GM18502 (cell line): ENCODE data around the gene ZNF783.

Experiments
- ATAC-seq: cut with Tn5 transposase; IDR thresholded peaks from one replicate; pipeline ENCODE4 v1.9.1; 2021; ENCODE audit warnings: mild to moderate bottlenecking; ENCODE audit not compliant: unreplicated experiment, poor library complexity

The ZNF783 gene

DNA sequence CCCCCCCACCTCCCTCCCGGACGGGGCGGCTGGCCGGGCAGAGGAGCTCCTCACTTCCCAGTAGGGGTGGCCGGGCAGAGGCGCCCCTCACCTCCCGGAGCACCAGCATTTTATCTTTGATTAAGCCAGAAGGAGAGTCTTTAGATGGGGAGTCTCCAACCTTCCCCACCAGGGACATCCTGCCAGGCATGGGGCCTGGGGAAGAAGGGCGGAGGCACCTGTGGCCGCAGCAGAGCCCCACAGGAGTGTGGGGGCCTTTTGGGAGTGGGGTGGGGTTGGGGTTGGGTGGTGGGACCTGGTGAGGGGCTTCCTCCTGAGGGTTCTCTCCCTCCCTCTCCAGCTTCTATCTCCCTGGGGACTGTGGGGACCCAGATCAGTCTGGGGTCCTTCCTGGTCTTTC lies 18.2 kb downstream of the ZNF783 start:
- no peak for ATAC-seq

DNA sequence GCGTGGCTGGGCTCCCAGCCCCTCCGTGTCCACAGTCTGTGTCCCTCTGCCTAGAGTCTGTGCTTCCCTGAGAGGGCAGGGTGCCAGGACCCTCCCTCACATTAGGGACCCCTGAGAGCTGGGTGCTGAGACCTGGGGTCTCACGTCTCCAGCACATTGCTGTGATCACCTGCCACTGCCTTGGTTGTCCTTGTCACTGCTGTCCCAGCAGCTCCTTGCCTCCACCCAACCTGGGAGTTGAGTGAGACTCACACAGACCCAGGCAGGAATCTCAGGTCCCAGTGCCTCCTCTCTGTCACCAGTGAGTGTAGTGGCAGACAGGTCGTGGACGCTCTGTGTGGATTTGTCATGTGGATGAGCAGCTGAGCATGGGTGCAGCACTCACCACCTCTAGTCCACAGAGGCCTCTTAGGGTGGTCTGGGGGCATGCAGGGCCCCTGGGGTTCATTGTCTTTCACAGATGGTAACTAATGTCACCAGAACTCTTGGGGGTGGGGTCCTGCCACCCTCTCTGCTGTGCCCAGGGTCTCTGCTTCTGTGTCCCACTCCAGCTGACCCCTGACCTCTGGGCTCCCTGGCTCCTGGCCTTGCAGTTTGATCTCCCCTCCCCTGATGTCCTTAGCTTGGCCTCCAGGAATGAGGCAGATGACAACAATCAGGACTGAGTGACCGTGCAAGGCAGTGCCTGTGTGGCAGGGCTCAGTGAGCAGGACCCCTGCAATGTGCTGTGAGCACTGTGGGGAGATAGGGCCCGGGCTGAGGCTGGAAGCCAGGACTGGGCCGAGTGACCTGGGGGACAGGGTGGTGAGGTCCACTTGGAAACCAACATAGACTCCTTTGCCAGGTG lies 18.9 kb downstream of the ZNF783 start:
- ATAC-seq = no peak

DNA sequence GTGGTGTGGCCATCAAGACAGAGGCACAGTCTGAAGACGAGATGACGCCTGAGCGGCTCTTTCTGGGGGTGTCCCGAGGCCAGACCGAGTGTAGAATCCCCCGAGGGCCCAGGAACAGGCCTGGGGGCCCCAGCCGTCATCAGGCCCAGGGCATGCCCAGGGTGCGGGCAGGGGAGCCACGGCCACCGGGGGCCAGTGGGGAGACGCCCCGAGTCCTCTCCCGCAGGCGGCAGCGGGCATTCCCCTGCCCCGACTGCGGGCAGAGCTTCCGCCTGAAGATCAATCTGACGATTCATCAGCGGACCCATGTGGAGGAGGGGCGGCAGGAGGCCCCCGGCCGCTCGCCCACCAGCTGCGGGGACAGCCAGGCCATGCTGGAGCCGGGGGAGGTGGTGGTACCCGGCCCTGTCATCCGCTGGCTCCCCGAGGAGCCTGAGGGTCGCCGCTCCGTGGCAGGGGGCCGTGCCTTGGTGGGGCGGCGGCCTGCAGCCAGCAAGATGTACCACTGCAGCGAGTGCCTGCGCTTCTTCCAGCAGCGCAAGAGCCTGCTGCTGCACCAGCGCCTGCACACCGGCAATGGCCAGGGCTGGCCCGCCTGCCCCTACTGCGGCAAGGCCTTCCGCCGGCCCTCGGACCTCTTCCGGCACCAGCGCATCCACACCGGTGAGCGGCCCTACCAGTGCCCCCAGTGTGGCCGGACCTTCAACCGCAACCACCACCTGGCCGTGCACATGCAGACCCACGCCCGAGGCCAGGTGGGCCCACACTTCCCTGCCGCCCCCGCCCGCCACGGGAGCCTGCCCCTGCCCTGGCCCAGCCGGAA lies 19.7 kb downstream of the ZNF783 start:
- ATAC-seq = no peak

DNA sequence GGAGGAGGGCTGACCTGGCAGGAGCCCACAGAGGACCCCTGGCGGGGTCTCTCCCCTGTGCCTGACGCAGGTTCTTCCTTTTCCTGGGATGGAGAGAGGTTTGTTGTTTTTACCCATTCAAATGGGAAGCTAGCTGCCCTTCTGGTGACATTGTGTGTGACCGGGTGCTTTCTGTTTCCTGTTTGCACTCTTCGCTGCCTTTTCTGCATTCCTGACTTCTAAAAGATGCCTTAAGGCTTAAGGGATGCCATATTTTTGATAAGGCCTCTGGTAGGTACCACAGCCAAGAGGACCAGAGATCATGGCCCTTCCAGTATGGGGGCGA lies 20.3 kb downstream of the ZNF783 start:
- ATAC-seq = no peak

DNA sequence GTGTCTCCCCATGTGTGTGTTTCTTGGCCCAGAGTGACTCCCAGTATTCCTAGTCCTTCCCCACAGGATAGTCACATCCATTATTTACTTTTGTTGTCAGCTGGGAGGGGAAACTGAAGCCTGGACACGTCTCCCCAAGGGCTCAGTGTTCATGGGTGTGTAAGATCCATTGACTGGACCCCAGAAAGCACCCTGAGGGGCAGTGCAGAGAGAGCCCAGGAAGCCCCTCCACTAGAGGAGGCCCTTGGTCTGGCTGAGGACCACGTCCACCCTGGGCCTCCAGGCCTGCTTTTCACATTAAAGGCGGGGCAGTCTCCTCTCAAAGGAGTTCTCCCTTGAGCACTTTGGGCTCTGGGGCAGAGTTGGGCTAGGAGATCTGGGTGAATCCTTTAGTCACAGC lies 21.3 kb downstream of the ZNF783 start:
- no peak for ATAC-seq

DNA sequence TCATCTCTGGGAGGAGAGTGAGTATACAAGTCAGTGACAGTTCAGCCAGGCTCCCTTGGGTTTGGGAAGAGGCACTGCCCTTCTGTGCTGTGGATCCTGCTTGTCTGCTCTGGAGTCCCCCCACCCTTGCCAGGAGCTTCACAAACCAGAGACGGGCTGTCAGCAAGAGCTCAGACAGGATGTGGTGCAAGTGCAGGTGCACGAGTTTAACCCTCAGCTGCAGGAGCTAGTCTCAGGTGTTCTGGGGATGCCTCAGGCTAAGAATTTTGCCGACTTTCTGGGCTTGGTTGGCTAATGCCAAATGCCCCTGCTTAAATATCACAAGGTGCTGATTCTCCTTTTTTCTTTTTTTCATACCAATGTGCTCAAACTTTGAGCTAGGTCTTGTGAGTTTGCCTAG lies 22.3 kb downstream of the ZNF783 start:
- ATAC-seq = no peak

DNA sequence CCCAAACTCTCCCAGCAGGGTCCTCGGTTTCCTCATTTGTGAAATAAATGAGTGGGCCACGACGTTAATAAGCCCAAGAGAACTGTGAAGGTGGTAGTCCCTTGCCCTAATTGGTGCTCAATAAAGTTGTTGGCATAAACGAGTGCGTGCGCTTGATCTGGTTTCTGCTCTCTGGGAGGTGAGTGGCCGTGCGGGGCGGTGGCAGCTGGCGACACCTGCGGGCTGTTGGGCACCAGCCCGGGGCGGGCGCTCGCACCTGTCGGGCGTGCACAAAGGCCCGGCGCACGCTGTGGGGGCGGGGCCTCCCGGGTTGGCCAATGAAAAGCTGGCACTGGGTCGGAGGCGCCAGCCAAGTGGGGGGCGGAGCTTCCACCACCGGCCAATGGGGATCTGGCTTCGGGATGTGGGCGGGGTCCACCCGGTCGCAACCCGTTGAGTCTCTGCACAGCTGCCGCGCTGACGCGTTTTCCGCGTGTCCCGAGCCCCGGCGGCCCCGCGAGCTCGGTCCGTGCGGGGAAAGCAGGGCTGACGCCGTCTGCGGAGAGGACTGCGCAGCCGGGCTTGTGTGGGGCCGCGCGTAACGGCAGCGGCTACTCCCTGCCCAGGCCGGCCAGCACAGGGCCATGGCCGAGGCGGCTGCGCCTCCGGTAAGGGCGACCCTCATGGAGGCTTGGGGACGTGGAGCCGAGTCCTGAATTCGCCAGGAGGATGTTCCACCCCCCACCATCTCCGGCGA lies 23.0 kb downstream of the ZNF783 start:
- peak; percentile 98 for ATAC-seq

DNA sequence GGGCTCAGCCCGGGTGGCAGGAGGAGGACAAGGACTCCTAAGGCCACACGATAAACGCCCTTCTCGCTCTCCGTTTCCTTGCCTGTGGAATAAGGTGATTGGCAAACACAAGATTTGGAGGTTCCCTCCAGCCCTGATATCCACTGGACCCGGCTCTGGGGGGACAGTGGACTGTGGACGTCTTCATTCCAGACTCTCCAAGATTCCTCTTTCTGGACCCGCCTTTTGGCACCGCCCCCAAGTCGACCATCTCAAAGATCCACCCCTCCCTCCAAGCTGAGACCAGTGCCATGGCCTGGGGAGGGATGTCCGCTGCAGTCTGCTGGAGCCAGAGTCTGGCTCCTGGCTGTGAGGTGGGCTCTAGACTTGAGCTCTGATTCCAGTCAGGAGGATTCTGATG lies 23.6 kb downstream of the ZNF783 start:
- no peak for ATAC-seq

DNA sequence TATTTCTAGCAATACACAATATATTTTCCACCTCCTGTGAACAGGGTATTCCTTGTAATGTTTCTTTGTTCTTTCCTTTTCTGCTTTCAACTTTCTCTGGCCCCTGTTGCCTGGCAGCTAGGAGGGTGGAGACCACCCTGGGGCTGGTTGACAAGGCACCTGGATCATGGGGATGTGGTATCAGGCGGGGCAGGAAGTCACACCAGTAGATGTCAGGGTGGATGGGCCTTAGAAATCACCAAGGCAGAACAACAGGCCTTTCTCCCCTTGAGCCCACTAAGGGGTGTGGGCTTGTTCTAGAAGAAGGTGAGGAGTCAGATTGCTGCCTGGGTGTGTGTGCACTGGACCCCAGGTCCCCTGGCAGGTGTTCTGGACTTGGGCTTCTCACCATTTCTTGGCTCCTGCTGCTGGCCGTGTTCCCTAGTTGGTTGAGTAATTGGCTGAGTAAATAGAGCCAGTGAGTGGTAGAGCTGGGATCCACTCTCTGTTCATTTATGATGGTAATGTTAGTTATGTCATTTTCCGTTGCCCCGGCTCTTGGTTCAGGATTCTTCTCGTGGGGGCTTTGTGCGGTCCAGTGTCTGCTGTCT lies 24.9 kb downstream of the ZNF783 start:
- ATAC-seq = no peak

DNA sequence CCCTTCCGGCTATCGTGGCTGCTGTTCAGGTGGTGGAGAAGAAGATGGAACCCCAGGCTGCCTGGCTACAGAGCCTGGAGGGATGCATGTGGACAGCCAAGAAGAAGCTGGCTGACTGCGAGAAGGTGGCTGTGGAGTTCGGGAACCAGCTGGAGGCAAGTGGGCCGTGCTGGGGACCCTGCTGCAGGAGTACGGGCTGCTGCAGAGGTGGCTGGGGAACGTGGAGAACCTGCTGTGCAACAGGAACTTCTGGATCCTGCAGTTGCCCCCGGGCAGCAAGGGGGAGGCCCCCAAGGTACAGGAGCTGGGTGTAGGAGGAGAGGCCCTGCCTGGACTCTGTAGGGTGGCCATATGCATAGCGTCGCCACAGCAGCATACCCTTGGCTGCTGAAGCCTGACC lies 25.6 kb downstream of the ZNF783 start:
- ATAC-seq = no peak

DNA sequence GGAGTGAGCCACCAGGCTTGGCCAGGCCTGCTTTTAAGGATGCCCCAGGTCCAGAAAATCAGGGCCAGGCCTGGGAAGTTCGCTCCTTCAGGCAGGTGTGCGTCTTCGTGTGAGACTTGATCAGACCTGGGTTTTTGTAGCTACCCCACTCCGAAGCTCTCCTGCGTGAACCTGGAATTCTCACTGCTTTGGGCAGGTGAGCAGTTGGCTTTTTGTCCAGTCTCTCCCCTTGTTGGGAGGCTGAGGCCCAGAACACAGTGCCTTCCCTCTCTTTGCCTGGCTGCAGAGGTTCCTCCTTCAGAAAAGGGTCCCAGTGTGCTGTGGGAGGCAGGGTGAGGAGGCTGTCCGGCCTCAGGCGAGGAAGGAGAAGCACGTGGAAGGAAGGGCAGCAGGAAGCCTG lies 27.3 kb downstream of the ZNF783 start:
- ATAC-seq = no peak

DNA sequence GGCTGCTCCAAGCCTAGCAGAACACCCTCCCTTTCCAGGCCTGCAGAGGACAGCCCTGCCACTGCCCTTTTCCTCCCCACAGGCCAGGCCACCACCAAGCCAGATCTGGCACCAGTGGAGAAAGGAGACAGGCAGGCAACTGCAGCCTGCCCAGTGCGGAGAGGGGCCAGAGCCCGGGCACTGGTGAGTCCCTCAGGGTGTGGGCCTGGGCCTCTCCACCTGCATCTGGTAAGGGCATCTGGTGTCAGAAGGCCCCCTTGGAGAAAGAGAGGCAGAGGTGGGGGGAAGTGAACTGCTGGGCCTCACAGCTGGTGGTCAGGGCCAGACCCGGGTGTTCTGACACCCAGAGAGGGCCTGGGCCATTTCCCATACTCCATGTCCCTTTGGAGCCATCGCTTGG lies 27.9 kb downstream of the ZNF783 start:
- ATAC-seq = no peak

DNA sequence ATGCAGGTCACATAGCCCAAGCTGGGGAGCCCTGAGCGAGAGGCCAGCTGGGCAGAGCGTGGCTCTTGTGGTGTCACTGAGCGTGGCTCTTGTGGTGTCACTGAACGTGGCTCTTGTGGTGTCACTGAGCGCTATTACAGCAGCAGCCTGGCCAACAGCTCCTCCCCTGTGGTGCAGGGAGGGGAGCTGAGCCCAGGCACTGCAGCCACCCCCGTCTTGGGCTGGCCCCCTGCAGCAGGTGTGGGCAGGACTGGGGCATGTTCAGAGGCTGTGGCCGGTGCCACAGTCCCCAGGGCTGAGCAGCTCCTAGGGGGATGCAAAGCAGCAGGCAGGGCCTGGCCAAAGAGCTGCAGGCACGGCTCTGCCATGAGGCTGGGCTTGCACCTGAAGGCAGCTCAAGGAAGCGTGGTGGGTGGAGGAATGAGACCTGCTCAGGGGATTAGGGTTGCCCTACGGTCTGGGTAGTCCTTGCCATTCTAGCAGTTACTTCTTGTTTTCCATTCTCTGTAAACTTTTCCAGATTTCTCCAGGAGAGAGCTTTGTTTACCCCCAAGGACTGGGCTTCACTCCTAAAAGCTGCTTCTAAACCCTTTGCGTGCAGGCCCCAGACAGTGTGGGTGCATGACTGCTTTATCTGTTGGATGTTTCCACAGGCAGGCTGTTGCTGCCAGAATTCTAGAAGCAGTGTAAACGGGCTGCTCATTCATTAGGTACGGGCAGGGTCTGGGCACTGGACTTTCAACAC lies 29.2 kb downstream of the ZNF783 start:
- ATAC-seq = no peak

DNA sequence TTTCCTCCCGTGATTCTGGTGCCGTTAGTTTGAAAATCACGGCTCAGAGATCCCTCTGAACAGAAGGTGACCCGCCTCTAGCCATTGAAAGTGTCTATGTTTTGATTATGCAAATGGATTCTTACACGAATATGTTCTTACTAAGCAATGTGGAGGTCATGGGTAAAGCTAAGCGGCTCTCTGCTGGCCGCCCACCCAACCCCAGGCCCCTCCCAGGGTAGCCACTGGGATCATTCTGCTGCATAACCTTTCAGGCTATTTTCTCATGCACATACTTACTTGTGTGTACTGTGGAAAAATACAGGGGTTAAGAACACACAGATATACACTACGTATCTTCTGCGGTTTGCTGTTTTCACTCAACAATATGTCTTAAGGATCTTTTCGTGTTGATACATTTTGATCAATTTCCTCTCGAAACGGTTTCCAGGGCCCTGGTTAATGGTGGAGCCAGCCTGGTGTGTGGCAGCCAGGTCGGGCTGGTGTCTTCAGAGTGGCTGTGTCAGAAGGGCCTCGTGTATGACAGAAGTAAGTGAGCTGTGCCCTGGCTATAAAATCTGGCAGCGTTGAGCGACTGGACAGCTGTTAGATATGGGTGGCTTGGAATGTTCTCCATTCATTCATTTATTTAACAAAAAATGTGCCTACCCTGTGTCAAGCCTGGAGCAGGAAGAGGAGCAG lies 29.9 kb downstream of the ZNF783 start:
- ATAC-seq = no peak

DNA sequence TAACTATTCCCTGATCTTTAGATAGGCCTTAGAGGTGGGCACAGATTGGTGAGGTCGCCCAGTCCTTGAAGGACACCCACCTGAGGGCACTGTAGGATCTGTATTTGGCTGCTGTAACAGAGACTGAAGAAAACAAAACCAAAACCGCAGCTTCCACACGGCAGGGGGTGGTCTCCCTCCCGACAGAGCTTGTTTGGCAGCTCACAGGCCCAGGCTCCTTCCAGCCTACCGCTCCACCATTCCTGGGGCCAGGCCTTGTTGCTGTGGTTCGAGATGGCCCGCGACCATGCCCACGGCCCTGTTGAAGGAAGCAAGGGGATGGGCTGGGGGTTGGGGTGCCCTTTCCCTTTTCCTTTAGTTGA lies 30.4 kb downstream of the ZNF783 start:
- ATAC-seq = no peak

DNA sequence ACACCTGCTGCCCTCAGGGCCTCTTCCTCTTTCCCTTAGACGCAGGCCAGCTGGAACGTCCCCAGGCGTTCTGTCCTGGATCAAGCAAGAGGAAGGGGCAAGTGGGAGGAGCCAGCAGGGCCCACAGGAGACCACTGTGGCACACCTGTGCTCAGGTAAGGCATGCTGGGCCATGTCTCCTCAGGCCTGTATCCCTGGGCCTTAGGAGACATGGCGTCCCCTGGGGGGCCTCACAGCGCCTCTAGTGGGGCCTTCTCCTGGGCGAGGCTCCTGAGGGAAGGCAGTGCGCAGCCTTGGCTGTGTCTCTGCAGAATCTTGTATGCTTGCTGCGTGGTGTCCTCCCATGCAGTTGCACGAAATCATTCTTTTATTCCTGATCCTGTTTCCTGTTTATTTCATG lies 31.3 kb downstream of the ZNF783 start:
- ATAC-seq = no peak

DNA sequence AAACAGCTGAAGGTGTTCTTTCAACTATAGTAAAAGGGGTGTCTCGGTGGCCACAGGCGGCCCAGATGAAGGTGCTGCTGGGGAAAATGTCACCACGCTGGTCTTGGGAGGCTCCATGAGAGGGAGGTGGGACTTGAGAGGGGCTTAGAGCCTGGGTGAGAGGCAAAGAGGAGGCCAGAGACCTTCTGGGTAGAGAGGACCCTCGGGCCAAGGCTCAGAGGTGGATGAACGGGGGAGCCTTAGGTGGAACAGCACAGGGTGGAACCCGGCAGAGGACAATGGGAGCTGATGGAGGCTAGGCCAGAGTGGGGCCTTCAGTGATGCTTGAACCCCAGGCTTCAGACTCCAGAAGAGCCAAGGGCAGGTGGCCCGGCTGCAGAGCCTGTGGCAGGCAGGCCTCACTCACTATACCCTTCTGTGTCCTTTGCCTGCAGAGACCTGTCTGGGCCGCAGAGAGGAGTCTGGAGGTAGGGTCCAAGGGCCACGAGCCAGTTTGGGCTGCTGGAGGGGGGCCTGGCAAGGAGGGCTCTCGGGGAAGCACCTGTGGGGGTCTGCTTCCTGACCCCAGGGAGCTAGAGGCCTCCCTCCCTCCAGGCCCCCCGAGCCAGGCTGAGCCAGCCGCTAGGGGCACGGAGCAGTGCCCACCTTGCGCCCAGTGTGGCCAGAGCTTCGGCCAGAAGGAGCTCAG lies 32.1 kb downstream of the ZNF783 start:
- ATAC-seq = no peak

DNA sequence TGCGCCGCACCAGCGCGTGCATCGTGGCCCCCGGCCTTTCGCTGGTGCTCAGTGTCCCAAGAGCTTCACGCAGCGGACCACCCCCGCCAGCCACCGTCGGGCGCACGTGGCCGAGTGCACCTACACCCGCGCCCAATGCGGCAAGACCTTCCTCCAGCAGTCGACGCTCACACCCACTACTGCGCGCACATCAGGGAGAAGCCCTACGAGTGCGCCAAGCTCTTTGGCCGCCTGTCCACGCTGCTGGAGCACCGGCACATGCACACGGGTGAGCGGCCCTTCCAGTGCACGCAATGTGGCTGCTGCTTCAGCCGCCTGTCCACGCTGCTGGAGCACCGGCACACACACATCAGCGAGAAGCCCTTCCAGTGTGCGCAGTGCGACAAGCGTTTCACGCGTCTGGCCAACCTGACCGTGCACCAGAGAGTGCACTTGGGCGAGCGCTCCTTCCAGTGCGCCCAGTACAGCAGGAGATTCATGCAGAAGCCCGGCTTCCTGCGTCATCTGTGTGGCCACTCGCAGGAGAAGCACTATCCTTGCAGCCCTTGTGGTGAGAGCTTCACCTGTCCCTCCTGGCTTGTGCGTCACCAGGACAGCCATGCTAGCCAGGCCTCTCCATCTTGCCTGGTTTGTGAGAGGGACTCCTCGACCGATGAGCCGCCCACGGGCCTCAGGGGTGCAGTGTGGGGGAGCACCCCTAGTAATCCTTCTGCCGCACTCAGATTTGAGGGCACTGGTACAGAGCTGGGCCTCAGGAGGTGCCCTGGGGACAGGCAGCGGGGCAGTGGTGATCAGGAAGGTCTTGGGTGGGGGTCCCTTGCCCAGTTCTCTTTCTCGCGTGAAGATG lies 32.9 kb downstream of the ZNF783 start:
- no peak for ATAC-seq
